Measurements from ENCODE around the gene GRIK3.

GRIK3 gene

DNA sequence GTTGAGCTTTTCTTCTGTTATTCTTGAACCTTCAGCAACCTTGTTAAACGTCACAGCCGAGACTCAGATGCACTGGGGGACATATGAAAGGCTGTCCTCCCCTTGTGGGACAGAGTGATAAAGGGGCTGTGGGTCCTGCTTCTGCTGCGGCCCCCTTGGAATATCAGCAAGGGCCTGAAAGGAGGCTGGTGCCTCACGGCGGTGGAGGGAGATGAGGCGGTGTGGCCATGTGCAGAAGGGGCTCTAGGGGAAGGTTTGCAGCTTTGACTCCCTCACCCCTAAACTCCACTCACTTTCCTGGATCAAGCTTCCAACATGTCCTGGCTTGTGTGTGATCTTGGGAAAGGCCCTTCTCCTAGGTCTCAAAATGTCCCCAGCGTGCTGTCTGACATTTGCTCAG, 280.9 kb downstream of the GRIK3 start:
- DNase-seq: no peak

DNA sequence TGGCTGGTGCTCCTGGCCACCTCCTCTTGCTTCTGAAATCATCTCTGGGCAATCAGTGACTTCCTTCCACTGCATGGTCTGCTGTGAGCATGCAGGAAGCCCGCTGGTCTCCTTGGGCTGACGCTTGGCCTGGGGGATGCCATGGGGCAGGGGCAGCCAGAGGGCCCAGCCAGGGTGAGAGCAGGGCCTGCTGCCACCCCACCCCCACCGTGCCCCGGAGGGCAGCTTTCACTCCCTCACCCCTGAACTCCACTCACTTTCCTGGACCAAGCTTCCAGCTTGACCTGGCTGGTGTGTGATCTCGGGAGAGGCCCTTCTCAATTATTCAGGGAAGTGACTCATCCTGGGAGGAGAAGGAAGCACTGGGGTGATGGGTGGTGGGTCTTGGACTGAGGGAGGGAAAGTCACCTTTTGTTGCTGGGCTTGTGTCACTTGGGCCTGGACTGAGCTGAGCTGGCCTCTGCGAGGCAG, 281.4 kb downstream of the GRIK3 start:
- no peak for DNase-seq

DNA sequence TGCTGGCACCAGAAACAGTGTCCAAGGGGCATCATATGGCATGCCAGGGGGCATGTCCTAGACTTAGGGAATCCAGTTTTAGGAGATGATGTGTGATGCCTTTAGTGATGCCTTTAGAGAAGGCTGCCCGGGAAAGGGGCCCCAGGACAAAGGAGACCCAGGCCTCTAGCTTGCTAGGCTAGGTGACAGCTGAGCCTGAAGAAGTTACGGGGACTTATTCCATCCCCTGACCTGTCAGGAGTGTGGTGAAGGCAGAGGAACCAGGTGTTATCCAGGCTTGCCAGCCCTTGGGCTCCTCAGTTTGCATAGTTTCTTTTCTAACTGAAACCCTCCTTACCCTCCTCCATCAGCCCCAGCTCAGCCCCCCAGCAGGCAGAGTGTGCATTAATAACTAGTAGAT, 281.9 kb downstream of the GRIK3 start:
- DNase-seq: no peak

DNA sequence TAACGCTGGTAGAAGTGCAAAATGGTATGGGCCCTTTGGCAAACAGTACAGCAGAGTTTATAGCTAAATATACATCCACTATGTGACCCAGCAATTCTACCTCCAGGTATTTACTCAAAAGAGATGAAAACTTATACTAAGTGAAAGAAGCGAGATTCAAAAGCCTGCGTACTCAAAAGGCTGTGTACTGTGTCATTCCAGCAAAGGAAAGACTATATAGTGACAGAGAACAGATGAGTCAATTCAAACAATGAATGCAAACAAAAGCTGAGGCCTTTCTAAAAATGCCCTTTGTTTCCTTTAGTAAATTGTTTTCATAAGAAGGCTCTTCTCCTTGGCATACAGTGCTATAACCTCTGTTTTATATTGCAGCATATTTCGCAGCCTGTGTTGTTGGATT, 282.8 kb downstream of the GRIK3 start:
- DNase-seq: no peak

DNA sequence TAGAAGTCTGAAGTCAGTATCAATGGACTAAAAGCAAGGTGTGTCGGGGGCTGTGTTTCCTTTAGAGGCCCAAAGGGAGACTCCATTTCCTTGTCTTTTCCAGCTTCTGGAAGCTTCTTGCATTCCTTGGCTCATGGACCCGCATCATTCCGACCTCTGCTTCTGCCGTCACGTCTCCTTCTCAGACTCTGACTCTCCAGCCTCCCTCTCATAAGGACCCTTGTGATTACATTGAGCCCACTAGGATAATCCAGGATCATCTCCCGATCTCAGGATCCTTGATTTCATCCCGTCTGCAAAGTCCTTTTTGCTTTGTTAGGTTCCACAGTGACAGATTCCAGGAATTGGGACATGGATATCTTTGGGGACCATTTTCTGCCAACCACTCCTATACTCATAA, 285.8 kb downstream of the GRIK3 start:
- DNase-seq: no peak

Measured in NCI-H187 (cell line).